Measurements from ENCODE around the gene PWWP2B.

The PWWP2B gene

DNA sequence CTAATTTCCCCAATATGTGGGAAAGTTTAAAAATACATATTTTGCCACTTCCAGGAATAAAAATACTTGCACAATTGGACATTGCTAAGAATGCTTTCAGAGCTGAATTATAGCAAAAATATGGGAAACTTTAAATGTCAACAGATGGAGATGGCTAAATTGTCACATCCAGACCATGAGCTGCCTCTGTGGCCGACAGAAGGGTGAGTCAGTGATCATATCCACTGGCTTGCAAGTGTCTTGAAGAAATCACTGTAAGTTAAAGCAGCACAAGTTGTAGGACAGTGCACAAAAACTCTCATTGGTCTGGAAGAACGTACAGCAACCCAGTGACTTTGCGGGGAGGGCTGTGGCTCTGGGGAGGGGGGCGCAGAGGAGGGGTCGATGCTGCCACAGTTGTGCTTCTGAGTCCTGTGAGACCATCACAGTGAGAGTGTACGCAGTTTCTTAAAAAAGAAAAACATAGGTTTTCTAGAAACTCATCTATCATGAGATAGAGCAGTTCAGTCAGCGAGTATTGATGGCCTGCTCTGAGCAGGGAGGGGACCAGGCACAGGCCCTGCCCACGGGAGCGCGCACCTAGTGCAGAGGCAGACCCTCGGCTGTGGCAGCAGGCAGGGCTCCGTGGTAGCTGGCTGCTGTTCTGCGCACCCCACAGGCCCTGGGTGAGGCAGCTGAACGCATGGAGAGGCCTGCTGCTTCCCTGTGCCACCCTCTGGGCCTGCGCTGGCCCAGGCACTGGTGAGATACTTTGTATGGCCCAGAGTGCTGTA, 39.5 kb upstream of the PWWP2B start:
- Mint-ChIP-seq H3K36me3 (peaks cover 14 to 20% of the 10 kb centered on the region in 2 donors), H3K9me3 (peaks cover 0 to 2% of the 10 kb centered on the region in 2 donors), H3K4me1 (peaks cover 7 to 9% of the 10 kb centered on the region in 2 donors), H3K27me3 (no peaks in the 10 kb centered on the region), H3K4me3 (no peak overlapping the region), H3K27ac (no peak overlapping the region)
- ATAC-seq (replicated peaks) (no peak), DNase-seq (no peak)

DNA sequence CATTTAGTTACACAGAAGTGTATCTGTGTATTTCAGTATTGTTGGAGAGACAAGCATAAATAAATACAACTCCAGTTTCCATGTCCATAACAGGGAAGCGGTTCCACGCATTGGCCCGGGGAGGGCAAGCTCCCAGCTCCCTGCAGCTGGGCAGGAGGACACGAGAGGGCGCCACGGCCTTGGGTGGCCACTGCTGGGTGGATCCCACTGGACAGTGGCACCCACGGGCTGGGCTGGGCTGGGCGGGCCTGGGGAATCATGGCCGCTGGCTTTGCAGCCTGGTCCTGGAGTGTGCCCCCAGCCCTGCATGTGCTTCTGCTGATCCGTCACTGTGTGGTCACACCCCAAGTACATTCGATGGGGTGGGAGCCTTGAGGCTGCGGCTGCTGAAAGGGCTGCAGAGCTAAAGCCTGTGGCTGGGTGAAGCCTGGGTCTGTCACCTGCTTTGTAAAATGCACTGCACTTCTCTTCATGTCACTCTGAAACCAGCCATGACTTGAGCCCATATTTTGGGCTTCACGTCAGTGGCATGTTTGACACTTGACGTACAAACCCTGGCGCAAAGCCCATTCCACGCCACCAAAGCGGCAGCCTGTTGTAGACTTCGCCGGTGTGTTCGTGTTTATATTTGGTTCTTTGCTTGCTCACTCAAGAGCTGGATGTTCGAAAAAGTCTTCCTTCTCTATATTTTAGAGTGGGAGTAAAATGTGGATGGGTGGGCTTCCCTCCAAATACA, 37.5 kb upstream of the PWWP2B start:
- DNase-seq (no peak), ATAC-seq (replicated peaks) (no peak)
- no peak overlapping the region for H3K27ac Mint-ChIP-seq
- peaks cover 14 to 23% of the 10 kb centered on the region in 2 donors for H3K36me3 Mint-ChIP-seq
- H3K9me3 Mint-ChIP-seq = peaks cover 0 to 6% of the 10 kb centered on the region in 2 donors
- peaks cover 2 to 6% of the 10 kb centered on the region in 2 donors for H3K4me1 Mint-ChIP-seq
- no peak overlapping the region for H3K4me3 Mint-ChIP-seq
- H3K27me3 Mint-ChIP-seq = no peaks in the 10 kb centered on the region

DNA sequence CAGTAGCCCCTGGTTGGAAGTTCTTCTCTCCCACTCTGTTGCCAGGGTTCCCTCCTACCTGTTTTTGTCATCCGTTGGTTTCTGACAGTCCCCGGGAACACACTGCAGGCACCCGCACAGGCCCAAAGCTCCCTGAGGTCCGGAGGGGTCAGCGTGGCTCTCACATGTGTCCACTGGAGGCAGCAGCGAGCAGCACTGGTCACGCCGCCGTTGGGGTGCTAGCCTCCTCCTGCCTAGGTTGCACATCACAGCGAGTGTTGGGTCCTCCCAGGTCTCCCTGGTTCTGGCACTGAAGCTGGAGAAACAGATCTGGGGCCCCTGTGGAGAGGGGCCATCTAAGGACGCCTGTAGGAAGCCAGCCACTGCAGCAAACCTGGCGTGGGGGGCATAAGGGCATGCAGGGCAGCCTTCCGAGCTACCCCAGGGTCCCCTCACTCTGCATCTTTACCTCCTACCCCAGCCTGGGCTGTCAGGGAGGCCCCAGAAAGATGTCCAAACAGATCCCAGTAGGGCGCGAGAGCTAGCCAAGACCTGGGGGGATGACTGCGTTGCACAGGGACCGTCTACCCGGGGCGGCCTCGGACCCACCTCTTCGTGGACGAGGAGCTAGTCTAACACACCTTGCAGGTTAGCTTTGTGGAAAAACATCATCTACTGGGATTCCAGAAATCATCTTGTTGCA, 36.1 kb upstream of the PWWP2B start:
- peak; percentile 64 to 70 for ATAC-seq (replicated peaks)
- H3K4me3 Mint-ChIP-seq = no peak overlapping the region
- peaks cover 23 to 28% of the 10 kb centered on the region in 2 donors for H3K36me3 Mint-ChIP-seq

GRCh38 chr10:132361581-132362101, 35.4 kb upstream of the PWWP2B start:
- no peak for ATAC-seq (replicated peaks)
- H3K27ac Mint-ChIP-seq = no peak overlapping the region
- H3K4me1 Mint-ChIP-seq = peaks cover 2 to 11% of the 10 kb centered on the region in 2 donors
- H3K9me3 Mint-ChIP-seq = peaks cover 0 to 6% of the 10 kb centered on the region in 2 donors
- no peak overlapping the region for H3K4me3 Mint-ChIP-seq
- no peaks in the 10 kb centered on the region for H3K27me3 Mint-ChIP-seq
- no peak for DNase-seq
- peaks cover 23 to 30% of the 10 kb centered on the region in 2 donors for H3K36me3 Mint-ChIP-seq

More for the DNA sequence above, 36.1 kb upstream of the PWWP2B start:
- peaks cover 2 to 11% of the 10 kb centered on the region in 2 donors for H3K4me1 Mint-ChIP-seq
- no peaks in the 10 kb centered on the region for H3K27me3 Mint-ChIP-seq
- H3K27ac Mint-ChIP-seq = peak overlapping the region; percentile 37
- no peak for DNase-seq
- peaks cover 0 to 6% of the 10 kb centered on the region in 2 donors for H3K9me3 Mint-ChIP-seq

DNA sequence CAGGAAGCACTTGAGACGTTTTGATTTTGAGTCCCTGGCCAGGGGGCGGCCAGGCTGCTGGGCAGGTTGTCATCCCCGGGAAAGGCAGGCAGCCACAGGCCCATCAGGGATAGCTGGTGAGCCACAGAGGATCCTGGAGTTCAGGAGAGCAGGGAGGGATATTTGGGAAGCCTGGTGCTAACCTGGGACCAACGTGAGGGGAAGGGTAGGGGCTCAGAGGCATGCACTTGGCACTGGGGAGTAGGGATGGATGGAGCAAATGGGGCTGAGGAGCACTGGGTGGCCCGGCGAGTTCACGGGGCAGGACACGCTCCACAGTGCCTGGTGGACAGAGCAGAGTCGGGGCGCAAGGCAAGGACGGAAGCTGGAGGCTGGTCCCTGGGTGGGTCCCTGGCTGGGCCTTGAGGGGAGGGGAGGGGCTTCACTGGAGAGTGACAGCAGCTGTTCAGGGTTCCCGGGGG, 34.8 kb upstream of the PWWP2B start:
- Mint-ChIP-seq H3K36me3 (peaks cover 28 to 35% of the 10 kb centered on the region in 2 donors), H3K4me3 (no peak overlapping the region), H3K9me3 (peaks cover 0 to 6% of the 10 kb centered on the region in 2 donors), H3K27ac (no peak overlapping the region), H3K4me1 (peaks cover 2 to 11% of the 10 kb centered on the region in 2 donors), H3K27me3 (no peaks in the 10 kb centered on the region)
- ATAC-seq (replicated peaks) = no peak
- no peak for DNase-seq

GRCh38 chr10:132363376-132363775, 33.6 kb upstream of the PWWP2B start:
- DNase-seq (no peak), ATAC-seq (replicated peaks) (no peak)
- peaks cover 30 to 34% of the 10 kb centered on the region in 2 donors for H3K36me3 Mint-ChIP-seq
- no peaks in the 10 kb centered on the region for H3K27me3 Mint-ChIP-seq
- H3K4me3 Mint-ChIP-seq = no peak overlapping the region
- peaks cover 2 to 11% of the 10 kb centered on the region in 2 donors for H3K4me1 Mint-ChIP-seq
- H3K27ac Mint-ChIP-seq = no peak overlapping the region
- peaks cover 0 to 4% of the 10 kb centered on the region in 2 donors for H3K9me3 Mint-ChIP-seq

GRCh38 chr10:132363921-132364593, 32.9 kb upstream of the PWWP2B start:
- no peak overlapping the region for H3K4me3 Mint-ChIP-seq
- no peak overlapping the region for H3K27ac Mint-ChIP-seq
- ATAC-seq (replicated peaks) (peak; percentile 34 to 49), DNase-seq (no peak)
- H3K9me3 Mint-ChIP-seq = peaks cover 0 to 4% of the 10 kb centered on the region in 2 donors
- peaks cover 2 to 11% of the 10 kb centered on the region in 2 donors for H3K4me1 Mint-ChIP-seq
- no peaks in the 10 kb centered on the region for H3K27me3 Mint-ChIP-seq
- peaks cover 30 to 40% of the 10 kb centered on the region in 2 donors for H3K36me3 Mint-ChIP-seq

DNA sequence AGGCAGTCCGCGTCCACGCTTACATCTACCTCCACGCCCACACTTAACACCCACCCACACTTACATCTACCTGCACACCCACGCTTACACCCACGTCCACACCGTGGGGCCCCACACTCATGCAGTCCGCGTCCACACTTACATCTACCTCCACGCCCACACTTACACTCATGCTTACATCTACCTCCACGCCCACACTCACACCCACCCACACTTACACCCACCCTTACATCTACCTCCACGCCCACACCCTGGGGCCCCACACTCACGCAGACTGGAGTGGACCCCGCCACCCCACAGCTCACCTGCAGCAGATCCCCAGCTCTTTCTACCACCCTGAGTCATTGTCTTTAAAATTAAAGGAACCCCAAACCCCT, 32.4 kb upstream of the PWWP2B start:
- DNase-seq = no peak
- peaks cover 0 to 4% of the 10 kb centered on the region in 2 donors for H3K9me3 Mint-ChIP-seq
- H3K27me3 Mint-ChIP-seq = no peaks in the 10 kb centered on the region
- H3K36me3 Mint-ChIP-seq = peaks cover 30 to 43% of the 10 kb centered on the region in 2 donors
- no peak overlapping the region for H3K27ac Mint-ChIP-seq
- no peak overlapping the region for H3K4me3 Mint-ChIP-seq
- peak in 1 of 2 donors; percentile 36 for ATAC-seq (replicated peaks)
- H3K4me1 Mint-ChIP-seq = peaks cover 2 to 11% of the 10 kb centered on the region in 2 donors

GRCh38 chr10:132365102-132365501, 31.9 kb upstream of the PWWP2B start:
- peaks cover 30 to 43% of the 10 kb centered on the region in 2 donors for H3K36me3 Mint-ChIP-seq
- peaks cover 0 to 4% of the 10 kb centered on the region in 2 donors for H3K9me3 Mint-ChIP-seq
- peaks cover 2 to 11% of the 10 kb centered on the region in 2 donors for H3K4me1 Mint-ChIP-seq
- H3K4me3 Mint-ChIP-seq = no peak overlapping the region
- no peak overlapping the region for H3K27ac Mint-ChIP-seq
- DNase-seq = no peak
- no peak for ATAC-seq (replicated peaks)
- H3K27me3 Mint-ChIP-seq = no peaks in the 10 kb centered on the region

- Mint-ChIP-seq H3K4me3 (no peak overlapping the region), H3K36me3 (peaks cover 30 to 39% of the 10 kb centered on the region in 2 donors), H3K27me3 (peaks cover 3 to 4% of the 10 kb centered on the region in 2 donors), H3K27ac (no peak overlapping the region), H3K9me3 (peaks cover 0 to 4% of the 10 kb centered on the region in 2 donors), H3K4me1 (peaks cover 0 to 11% of the 10 kb centered on the region in 2 donors)
- DNase-seq = no peak
- ATAC-seq (replicated peaks) = no peak
These were observed 31.0 kb upstream of the PWWP2B start for GRCh38 chr10:132366006-132366405.

DNA sequence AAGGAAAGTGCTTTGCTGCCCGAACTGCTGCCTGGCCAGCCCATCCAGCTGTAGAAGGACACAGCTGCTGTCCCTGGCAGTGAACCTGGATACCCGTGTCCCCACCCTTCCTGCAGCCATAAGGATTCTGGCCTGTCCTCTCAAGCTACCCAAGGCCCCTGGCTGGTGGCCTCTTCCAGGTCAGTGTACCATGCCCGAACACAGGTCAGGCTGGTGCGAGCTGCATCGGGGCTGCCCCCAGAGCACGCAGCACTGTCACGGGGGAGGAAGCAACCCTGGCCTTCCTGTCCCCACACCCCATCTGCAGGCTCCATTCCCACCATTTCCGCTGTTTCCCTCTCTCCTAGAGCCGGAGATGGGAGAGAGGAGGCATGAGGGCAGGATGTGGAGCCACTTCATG, 30.5 kb upstream of the PWWP2B start:
- Mint-ChIP-seq H3K4me3 (no peak overlapping the region), H3K36me3 (peaks cover 30 to 39% of the 10 kb centered on the region in 2 donors), H3K27me3 (peaks cover 6 to 9% of the 10 kb centered on the region in 2 donors), H3K27ac (no peak overlapping the region), H3K4me1 (peaks cover 0 to 11% of the 10 kb centered on the region in 2 donors), H3K9me3 (peaks cover 0 to 4% of the 10 kb centered on the region in 2 donors)
- ATAC-seq (replicated peaks) = no peak
- no peak for DNase-seq

- DNase-seq (no peak), ATAC-seq (replicated peaks) (no peak)
- no peak overlapping the region for H3K4me3 Mint-ChIP-seq
- peaks cover 27 to 38% of the 10 kb centered on the region in 2 donors for H3K36me3 Mint-ChIP-seq
- H3K4me1 Mint-ChIP-seq = peaks cover 3 to 16% of the 10 kb centered on the region in 2 donors
- H3K27ac Mint-ChIP-seq = no peak overlapping the region
- H3K27me3 Mint-ChIP-seq = peaks cover 13 to 15% of the 10 kb centered on the region in 2 donors
- H3K9me3 Mint-ChIP-seq = peaks cover 0 to 4% of the 10 kb centered on the region in 2 donors
These were observed 28.6 kb upstream of the PWWP2B start for GRCh38 chr10:132368391-132368790.

DNA sequence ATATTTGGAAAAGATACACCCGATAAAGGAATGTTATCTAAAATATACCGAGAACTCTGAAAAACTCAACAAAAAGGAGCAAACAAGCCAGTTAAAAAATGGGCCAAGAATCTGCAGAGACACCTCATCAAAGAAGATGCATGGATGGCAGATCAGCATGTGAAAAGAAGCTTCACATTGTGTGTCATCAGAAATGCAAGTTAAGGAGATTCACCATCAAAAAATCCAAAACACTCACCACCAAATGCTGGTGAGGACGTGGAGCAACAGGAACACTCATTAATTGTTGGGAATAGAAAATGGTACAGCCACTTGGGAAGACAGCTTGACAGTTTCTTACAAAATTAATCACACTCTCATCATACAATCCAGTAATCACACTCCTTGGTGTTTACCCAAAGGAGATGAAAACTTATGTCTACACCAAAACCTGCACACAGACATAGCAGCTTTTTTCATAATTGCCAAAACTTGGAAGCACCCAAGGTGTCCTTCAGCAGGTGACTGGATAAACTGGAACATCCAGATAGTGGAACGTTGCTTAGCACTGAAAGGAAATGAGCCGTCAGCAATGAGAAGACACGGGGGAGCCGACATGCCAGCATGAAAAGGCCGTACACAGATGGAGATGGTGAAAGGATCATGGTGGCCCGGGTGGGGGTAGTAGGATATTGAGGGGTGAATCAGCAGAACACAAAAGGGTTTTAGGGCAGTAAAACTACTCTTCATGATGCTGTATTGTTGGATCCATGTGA, 27.9 kb upstream of the PWWP2B start:
- H3K36me3 Mint-ChIP-seq = peaks cover 25 to 36% of the 10 kb centered on the region in 2 donors
- H3K9me3 Mint-ChIP-seq = peaks cover 0 to 4% of the 10 kb centered on the region in 2 donors
- no peak for ATAC-seq (replicated peaks)
- peaks cover 13 to 15% of the 10 kb centered on the region in 2 donors for H3K27me3 Mint-ChIP-seq
- no peak overlapping the region for H3K4me3 Mint-ChIP-seq
- H3K4me1 Mint-ChIP-seq = peaks cover 3 to 14% of the 10 kb centered on the region in 2 donors
- no peak overlapping the region for H3K27ac Mint-ChIP-seq
- DNase-seq = no peak
